Neural progenitor cell (in vitro differentiated cells): ENCODE results near the gene MVD. TPM values are rescaled to one million over a fixed set of nuclear protein-coding genes. Genes with fewer than 3 reads are reported as not detected.

ENCODE experiments used
- DNase-seq: peaks from one replicate; pipeline ENCODE4 v3.0.0-alpha.2; 2016; ENCODE audit warnings: low spot score
- H2AFZ ChIP-seq: fragments of 200-600 bp; sonication (generic); replicated peaks from 2 replicates; pipeline ENCODE4 v1.6.1; 2016; ENCODE audit warnings: antibody characterized with exemption
- H3F3A ChIP-seq: fragments of 200-600 bp; sonication (generic); 2 replicates; pipeline ENCODE4 v1.6.1; 2016; ENCODE audit warnings: antibody characterized with exemption, low read depth
- H3K27ac ChIP-seq: fragments of 200-600 bp; sonication (generic); 2 replicates; pipeline ENCODE4 v1.5.1; 2016; ENCODE audit warnings: mild to moderate bottlenecking
- H3K27me3 ChIP-seq: fragments of 200-600 bp; sonication (generic); 2 replicates; pipeline ENCODE4 v1.6.1; 2016; ENCODE audit warnings: mild to moderate bottlenecking, moderate library complexity
- H3K36me3 ChIP-seq: fragments of 200-600 bp; sonication (generic); 2 replicates; pipeline ENCODE4 v1.5.1; 2016
- H3K4me1 ChIP-seq: fragments of 200-600 bp; sonication (generic); 2 replicates; pipeline ENCODE4 v1.6.1; 2016; ENCODE audit warnings: mixed run types
- H3K4me2 ChIP-seq: fragments of 200-600 bp; sonication (generic); 2 replicates; pipeline ENCODE4 v1.6.1; 2016
- H3K4me3 ChIP-seq: fragments of 200-600 bp; sonication (generic); 2 replicates; pipeline ENCODE4 v1.5.1; 2016
- H3K79me2 ChIP-seq: fragments of 200-600 bp; sonication (generic); 2 replicates; pipeline ENCODE4 v1.6.1; 2016; ENCODE audit warnings: low read depth
- H3K9ac ChIP-seq: fragments of 200-600 bp; sonication (generic); 2 replicates; pipeline ENCODE4 v1.6.1; 2016
- H3K9me3 ChIP-seq: fragments of 200-600 bp; sonication (generic); 2 replicates; pipeline ENCODE4 v1.5.1; 2016; ENCODE audit warnings: low read depth
- H4K20me1 ChIP-seq: fragments of 200-600 bp; sonication (generic); 2 replicates; pipeline ENCODE4 v1.6.1; 2016; ENCODE audit warnings: low read depth
- H3K27ac Mint-ChIP-seq: 3 replicates; pipeline ENCODE4 v1.8.0; 2021; ENCODE audit warnings: mixed read lengths
- H3K27me3 Mint-ChIP-seq: 2 replicates; pipeline ENCODE4 v1.8.0; 2022; ENCODE audit warnings: low read depth, mild to moderate bottlenecking, inconsistent platforms, moderate library complexity, mixed read lengths; ENCODE audit not compliant: insufficient read depth
- H3K36me3 Mint-ChIP-seq: 3 replicates; pipeline ENCODE4 v1.8.0; 2021; ENCODE audit warnings: mixed read lengths
- H3K4me1 Mint-ChIP-seq: 3 replicates; pipeline ENCODE4 v1.8.0; 2021; ENCODE audit warnings: mixed read lengths
- H3K4me3 Mint-ChIP-seq: 3 replicates; pipeline ENCODE4 v1.8.0; 2021; ENCODE audit warnings: mild to moderate bottlenecking, moderate library complexity, mixed read lengths
- H3K9me3 Mint-ChIP-seq: 3 replicates; pipeline ENCODE4 v1.8.0; 2020; ENCODE audit warnings: mixed read lengths
- CTCF ChIP-seq: fragments of 200-600 bp; sonication (generic); IDR thresholded peaks from 2 replicates; pipeline ENCODE4 v1.5.1; 2017; ENCODE audit warnings: antibody characterized with exemption, mild to moderate bottlenecking
- EZH2 ChIP-seq: fragments of 200-600 bp; sonication (generic); IDR thresholded peaks from 2 replicates; pipeline ENCODE4 v1.6.1; 2017; ENCODE audit warnings: antibody characterized with exemption, mild to moderate bottlenecking, moderate library complexity
- EZH2phosphoT487 ChIP-seq: fragments of 200-600 bp; sonication (generic); IDR thresholded peaks from 2 replicates; pipeline ENCODE4 v1.6.1; 2017; ENCODE audit warnings: antibody characterized with exemption
- total RNA-seq: library from RNA; depleted of rRNA; stranded (reverse); fragments of >200 nt; gene quantifications from 2 replicates; pipeline ENCODE4 v1.2.3, GENCODE V29; 2015; ENCODE audit warnings: low replicate concordance

Gene MVD
- total RNA-seq, 1 donor from 2014 or later = 12.7 TPM

- no peak overlapping the region for H3K27ac Mint-ChIP-seq
- H4K20me1 ChIP-seq = no peaks in the 10 kb centered on the region
- H3K36me3 ChIP-seq = no peaks in the 10 kb centered on the region
- H3K27me3 Mint-ChIP-seq = peaks cover 2% of the 10 kb centered on the region
- no peaks in the 10 kb centered on the region for H3F3A ChIP-seq
- H3K4me1 ChIP-seq = no peaks in the 10 kb centered on the region
- no peaks in the 10 kb centered on the region for H3K9me3 ChIP-seq
- H3K27ac ChIP-seq = no peak overlapping the region
- no peak overlapping the region for H3K4me2 ChIP-seq
- no peaks in the 10 kb centered on the region for H3K79me2 ChIP-seq
- no peaks in the 10 kb centered on the region for H3K27me3 ChIP-seq
- TF ChIP-seq CTCF = peak; percentile 51
- TF ChIP-seq EZH2phosphoT487 = no peak
- no peaks in the 10 kb centered on the region for H3K4me1 Mint-ChIP-seq
- H3K36me3 Mint-ChIP-seq = no peaks in the 10 kb centered on the region
- no peak for DNase-seq
- H3K9me3 Mint-ChIP-seq = no peaks in the 10 kb centered on the region
- H3K4me3 ChIP-seq = no peak overlapping the region
- H3K4me3 Mint-ChIP-seq = no peak overlapping the region
- no peak overlapping the region for H2AFZ ChIP-seq
- H3K9ac ChIP-seq = no peak overlapping the region
These were observed 35.1 kb upstream of the MVD start for GRCh38 chr16:88697831-88698615.

GRCh38 chr16:88697116-88697830 lies 34.4 kb upstream of the MVD start:
- DNase-seq = no peak
- Histone ChIP-seq H3F3A (no peaks in the 10 kb centered on the region), H3K4me3 (no peak overlapping the region), H3K36me3 (no peaks in the 10 kb centered on the region), H4K20me1 (no peaks in the 10 kb centered on the region), H3K9ac (no peak overlapping the region), H3K27ac (no peak overlapping the region), H3K27me3 (no peaks in the 10 kb centered on the region), H3K4me2 (no peak overlapping the region), H3K79me2 (no peaks in the 10 kb centered on the region), H3K9me3 (no peaks in the 10 kb centered on the region), H3K4me1 (no peaks in the 10 kb centered on the region), H2AFZ (no peak overlapping the region)
- Mint-ChIP-seq H3K36me3 (no peaks in the 10 kb centered on the region), H3K27ac (no peak overlapping the region), H3K4me1 (no peaks in the 10 kb centered on the region), H3K4me3 (no peak overlapping the region), H3K9me3 (no peaks in the 10 kb centered on the region), H3K27me3 (peaks cover 2% of the 10 kb centered on the region)
- no peak for TF ChIP-seq EZH2
- TF ChIP-seq EZH2phosphoT487 = no peak
- TF ChIP-seq CTCF = no peak

- Histone ChIP-seq H3K9me3 (no peaks in the 10 kb centered on the region), H3K9ac (no peak overlapping the region), H2AFZ (no peak overlapping the region), H3K27ac (no peak overlapping the region), H4K20me1 (no peaks in the 10 kb centered on the region), H3K4me2 (no peak overlapping the region), H3K27me3 (no peaks in the 10 kb centered on the region), H3K36me3 (no peaks in the 10 kb centered on the region), H3F3A (no peaks in the 10 kb centered on the region), H3K4me1 (no peaks in the 10 kb centered on the region), H3K79me2 (no peaks in the 10 kb centered on the region), H3K4me3 (no peak overlapping the region)
- Mint-ChIP-seq H3K4me3 (no peak overlapping the region), H3K27ac (no peak overlapping the region), H3K36me3 (no peaks in the 10 kb centered on the region), H3K4me1 (no peaks in the 10 kb centered on the region), H3K27me3 (peaks cover 4% of the 10 kb centered on the region), H3K9me3 (no peaks in the 10 kb centered on the region)
- DNase-seq = no peak
- TF ChIP-seq CTCF (no peak), EZH2 (no peak), EZH2phosphoT487 (no peak)
These were observed 33.5 kb upstream of the MVD start for GRCh38 chr16:88696441-88696840.
